ENCODE measurements around the gene RIF1. TPM values are rescaled to one million over a fixed set of nuclear protein-coding genes. Genes with fewer than 3 reads are reported as not detected.

Gene RIF1
- total RNA-seq, 6 experiments from 2014 or later: 10.3 to 16.0 (median 13.4) TPM

GRCh38 chr2:151374436-151374835 lies 35.3 kb upstream of the RIF1 start:
- no peak for TF ChIP-seq CTCF (IDR thresholded peaks at IDR 0.05)
- no peak for TF ChIP-seq POLR2A (IDR thresholded peaks at IDR 0.05)
- no peaks in the 10 kb centered on the region for H3K9me3 ChIP-seq
- no peaks in the 10 kb centered on the region for H3K4me1 ChIP-seq
- DNase-seq: no peak
- no peak overlapping the region for H3K27ac ChIP-seq
- H3K4me3 ChIP-seq: no peak overlapping the region
- H3K27me3 ChIP-seq: no peaks in the 10 kb centered on the region
- H3K36me3 ChIP-seq: no peaks in the 10 kb centered on the region
- intact Hi-C loops (cut with DNase I): no loop called here
- no peak for ATAC-seq
- 29% methylated on average over 3 of the region's 3 CpGs for WGBS (ENCODE audit: insufficient coverage, low coverage, low lambda C conversion rate, missing lambda C conversion rate)

GRCh38 chr2:151379169-151379568 lies 30.5 kb upstream of the RIF1 start:
- ATAC-seq (no peak), DNase-seq (no peak)
- Histone ChIP-seq H3K4me3 (no peak overlapping the region), H3K36me3 (no peaks in the 10 kb centered on the region), H3K4me1 (no peaks in the 10 kb centered on the region), H3K27ac (no peak overlapping the region), H3K27me3 (no peaks in the 10 kb centered on the region), H3K9me3 (no peaks in the 10 kb centered on the region)
- intact Hi-C loops (cut with DNase I): no loop called here
- 71% methylated on average over 4 of the region's 4 CpGs for WGBS (ENCODE audit: insufficient coverage, low coverage, low lambda C conversion rate, missing lambda C conversion rate)
- TF ChIP-seq CTCF (IDR thresholded peaks at IDR 0.05): no peak
- no peak for TF ChIP-seq POLR2A (IDR thresholded peaks at IDR 0.05)

GRCh38 chr2:151380580-151381235 lies 29.0 kb upstream of the RIF1 start:
- no peaks in the 10 kb centered on the region for H3K27me3 ChIP-seq
- no peaks in the 10 kb centered on the region for H3K9me3 ChIP-seq
- intact Hi-C loops (cut with DNase I): no loop called here
- ATAC-seq: no peak
- no peak overlapping the region for H3K27ac ChIP-seq
- 71% methylated on average over 6 of the region's 6 CpGs for WGBS (ENCODE audit: insufficient coverage, low coverage, low lambda C conversion rate, missing lambda C conversion rate)
- H3K36me3 ChIP-seq: no peaks in the 10 kb centered on the region
- TF ChIP-seq POLR2A (IDR thresholded peaks at IDR 0.05): no peak
- no peaks in the 10 kb centered on the region for H3K4me1 ChIP-seq
- H3K4me3 ChIP-seq: no peak overlapping the region
- no peak for DNase-seq

GRCh38 chr2:151381266-151381665 lies 28.4 kb upstream of the RIF1 start:
- no peaks in the 10 kb centered on the region for H3K9me3 ChIP-seq
- DNase-seq (no peak), ATAC-seq (no peak)
- no peak overlapping the region for H3K27ac ChIP-seq
- no peak overlapping the region for H3K4me3 ChIP-seq
- TF ChIP-seq POLR2A (IDR thresholded peaks at IDR 0.05) (no peak), CTCF (IDR thresholded peaks at IDR 0.05) (no peak)
- no peaks in the 10 kb centered on the region for H3K27me3 ChIP-seq
- 82% methylated on average over 2 of the region's 2 CpGs for WGBS (ENCODE audit: insufficient coverage, low coverage, low lambda C conversion rate, missing lambda C conversion rate)
- H3K36me3 ChIP-seq: no peaks in the 10 kb centered on the region
- intact Hi-C loops (cut with DNase I): no loop called here
- no peaks in the 10 kb centered on the region for H3K4me1 ChIP-seq

GRCh38 chr2:151388011-151388410 lies 21.7 kb upstream of the RIF1 start:
- Histone ChIP-seq H3K4me3 (no peak overlapping the region), H3K27ac (no peak overlapping the region), H3K27me3 (no peaks in the 10 kb centered on the region), H3K9me3 (no peaks in the 10 kb centered on the region), H3K4me1 (no peaks in the 10 kb centered on the region), H3K36me3 (no peaks in the 10 kb centered on the region)
- no peak for TF ChIP-seq POLR2A (IDR thresholded peaks at IDR 0.05)
- TF ChIP-seq CTCF (IDR thresholded peaks at IDR 0.05): no peak
- ATAC-seq (no peak), DNase-seq (no peak)
- intact Hi-C loops (cut with DNase I): no loop called here
- WGBS (ENCODE audit: insufficient coverage, low coverage, low lambda C conversion rate, missing lambda C conversion rate): 88% methylated on average over 4 of the region's 4 CpGs
